ENCODE measurements around the gene TUBB4A.

TUBB4A gene

DNA sequence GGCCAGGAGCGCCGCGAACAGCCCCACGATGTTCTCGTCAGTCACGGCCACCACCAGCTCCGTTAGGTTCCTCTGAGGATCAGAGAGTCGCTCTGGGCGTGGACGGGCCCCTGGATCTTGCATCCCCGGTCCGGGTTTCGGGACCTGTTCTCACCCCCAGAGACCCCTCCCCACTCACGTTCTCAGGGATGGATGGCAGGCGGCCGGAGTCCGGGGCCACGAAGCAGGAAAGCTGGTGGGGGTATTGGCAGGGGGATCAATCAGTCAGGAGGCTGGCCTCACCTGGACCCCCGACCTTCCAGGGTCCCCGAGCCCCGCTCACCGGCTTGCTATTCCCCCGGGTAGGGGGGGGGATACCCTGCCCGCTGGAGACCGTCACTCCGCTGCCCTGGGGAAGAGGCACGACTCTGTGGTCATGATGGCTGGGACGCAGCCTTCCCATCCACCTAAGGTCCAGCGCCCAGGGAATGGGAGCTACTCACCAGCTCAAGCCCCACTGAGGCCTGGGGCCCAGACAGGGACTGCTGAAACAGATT is 25.1 kb downstream of the TUBB4A start:
- in situ Hi-C loops (cut with MboI; ENCODE audit: low pct_unique_long_range_greater_than_20kb, low sequenced_read_pairs): no loop called here
- no peak for DNase-seq

DNA sequence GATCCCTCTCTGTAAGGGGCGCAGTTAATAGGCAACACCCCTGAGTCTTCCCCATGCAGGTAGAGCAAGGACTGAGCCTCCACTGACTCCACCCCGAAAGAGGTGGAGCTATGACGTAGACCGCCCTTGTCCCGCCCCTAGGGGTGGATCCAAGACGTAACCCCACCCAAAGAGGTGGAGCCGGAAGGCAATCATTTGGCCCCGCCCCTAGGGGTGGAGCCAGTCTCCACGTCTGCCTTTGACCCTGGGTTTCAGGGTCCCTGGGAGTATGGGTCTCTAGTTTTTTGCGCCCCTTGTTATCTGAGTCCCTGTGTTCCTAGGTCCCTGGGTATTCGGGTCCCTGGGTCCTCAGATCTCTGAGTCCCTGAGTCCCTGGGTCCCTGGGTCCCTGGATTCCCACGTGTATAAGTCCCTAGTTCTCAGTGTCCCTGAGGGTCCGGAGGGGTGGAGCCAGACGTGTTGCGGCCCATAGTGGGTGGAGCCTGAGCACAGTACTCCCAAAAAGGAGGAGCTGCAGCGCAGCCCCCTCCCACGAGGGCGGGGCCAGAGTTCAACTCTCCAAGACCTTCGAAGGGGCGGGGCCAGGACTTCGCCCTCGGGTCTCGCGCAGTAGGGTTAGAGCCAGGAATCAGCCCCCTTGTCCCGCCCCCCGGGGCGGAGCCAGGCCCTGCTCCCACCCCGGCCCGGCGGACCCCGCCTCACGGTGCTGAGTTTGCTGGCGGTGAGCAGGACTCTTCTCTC is 25.8 kb downstream of the TUBB4A start:
- DNase-seq: no peak
- in situ Hi-C loops (cut with MboI; ENCODE audit: low pct_unique_long_range_greater_than_20kb, low sequenced_read_pairs): no loop called here

DNA sequence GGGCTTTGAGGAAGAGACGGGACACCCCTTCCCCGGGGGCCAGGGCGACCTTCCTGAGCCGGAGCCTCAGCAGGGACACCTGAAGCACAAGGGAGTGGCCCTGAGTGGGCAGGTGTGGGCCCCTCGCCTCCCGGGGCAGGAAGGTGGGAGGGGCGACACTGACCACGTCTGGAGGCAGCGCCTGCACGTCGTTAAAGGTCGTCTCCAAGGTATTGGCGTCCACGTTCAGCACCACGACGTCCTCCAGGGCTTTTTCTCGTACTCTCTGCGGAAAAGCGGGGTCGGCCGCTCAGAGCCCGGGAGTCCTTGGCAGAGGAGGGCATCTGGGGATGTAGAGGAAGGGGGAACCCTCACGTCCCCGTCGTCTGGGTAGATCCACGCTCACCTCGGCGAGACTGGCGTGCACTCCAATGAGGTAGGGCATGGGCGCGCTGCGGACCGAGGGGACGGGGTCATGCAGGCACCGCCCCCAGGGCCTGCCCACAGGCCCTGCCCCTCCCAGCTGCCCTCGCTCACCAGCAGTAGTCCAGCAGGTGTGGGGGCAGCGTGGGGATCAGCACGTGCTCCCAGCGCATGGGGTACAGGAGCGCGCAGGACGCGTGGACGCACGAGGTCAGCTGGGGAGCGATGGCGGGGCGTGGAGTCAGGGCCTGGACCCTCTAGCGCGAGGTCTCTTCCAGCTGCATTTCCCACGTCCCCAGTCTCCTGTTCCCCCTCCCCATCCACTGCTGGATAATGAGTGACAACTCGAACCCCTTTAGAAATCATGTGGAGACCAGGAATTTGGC is 26.6 kb downstream of the TUBB4A start:
- in situ Hi-C loops (cut with MboI; ENCODE audit: low pct_unique_long_range_greater_than_20kb, low sequenced_read_pairs): no loop called here
- no peak for DNase-seq

DNA sequence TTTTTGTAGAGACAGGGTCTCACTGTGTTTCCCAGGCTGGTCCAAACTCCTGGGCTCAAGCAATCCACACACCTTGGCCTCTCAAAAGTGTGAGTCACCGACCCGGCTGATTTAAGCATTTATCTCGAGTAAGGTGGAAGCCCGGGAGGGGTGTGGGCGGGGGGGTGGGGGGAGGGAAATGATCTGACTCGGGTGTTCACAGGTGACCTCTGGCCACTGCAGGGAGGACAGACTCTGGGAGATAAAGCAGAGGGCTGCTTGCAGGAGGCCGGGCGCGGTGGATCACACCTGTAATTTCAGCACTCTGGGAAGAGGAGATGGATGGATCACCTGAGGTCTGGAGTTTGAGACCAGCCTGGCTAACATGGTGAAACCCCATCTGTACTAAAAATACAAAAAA is 28.5 kb downstream of the TUBB4A start:
- DNase-seq: no peak
- in situ Hi-C loops (cut with MboI; ENCODE audit: low pct_unique_long_range_greater_than_20kb, low sequenced_read_pairs): no loop called here

DNA sequence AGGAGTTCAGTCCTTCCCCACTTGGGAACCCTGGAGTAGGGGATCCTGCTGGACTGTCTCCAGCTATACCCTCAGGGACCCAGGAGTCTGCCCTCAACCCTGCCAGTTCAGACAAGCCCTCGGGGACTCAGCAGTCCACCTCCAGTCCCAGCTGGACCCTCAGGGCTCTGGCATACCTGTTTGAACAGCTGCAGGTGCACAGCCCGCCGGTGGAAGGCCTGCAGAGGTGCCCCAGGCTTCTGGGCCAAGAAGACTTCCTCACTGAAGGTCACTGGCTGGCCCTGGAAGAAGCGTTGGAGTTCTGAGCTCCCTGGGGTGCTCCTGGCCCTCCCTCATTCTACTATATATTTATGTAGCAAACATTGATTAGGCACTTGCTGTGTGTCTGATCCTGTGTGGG is 29.4 kb downstream of the TUBB4A start:
- in situ Hi-C loops (cut with MboI; ENCODE audit: low pct_unique_long_range_greater_than_20kb, low sequenced_read_pairs): no loop called here
- no peak for DNase-seq

DNA sequence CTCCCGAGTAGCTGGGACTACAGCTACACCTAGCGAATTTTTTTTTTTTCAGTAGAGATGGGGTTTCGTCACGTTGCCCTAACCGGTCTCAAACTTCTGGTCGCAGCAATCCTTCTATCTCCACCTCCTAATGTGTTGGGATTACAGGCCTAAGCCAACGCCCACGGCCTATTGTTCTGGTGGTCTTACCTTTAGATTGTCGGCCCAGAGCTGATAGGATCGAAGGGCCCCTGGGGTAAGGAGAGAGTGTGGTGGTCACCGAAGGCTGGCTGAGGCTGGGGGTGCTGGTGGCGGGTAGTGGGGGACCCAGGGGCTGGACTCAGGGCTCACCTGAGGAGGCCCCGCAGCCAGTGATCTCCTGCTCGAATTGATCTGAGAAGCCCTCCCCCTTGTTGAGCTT is 31.0 kb downstream of the TUBB4A start:
- in situ Hi-C loops (cut with MboI; ENCODE audit: low pct_unique_long_range_greater_than_20kb, low sequenced_read_pairs): no loop called here
- DNase-seq: no peak

DNA sequence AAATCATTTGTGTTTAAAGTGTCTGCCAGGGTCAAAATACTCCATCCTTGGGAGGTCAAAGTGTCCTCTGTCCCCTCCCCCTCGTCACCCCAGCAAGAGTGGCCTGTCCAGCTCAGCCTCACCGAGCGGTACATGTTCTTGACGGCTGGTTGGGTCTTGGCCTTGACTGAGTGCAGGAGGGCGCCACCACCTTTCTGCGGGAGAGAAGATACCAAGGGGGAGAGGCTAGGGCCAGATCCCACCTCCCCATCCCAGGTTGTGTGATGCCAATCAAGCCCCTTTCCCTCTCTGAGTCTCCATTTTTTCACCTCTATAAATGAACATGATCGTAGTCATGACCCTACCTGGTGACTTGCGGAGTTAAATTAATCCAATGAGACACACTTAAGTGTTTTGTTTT is 31.9 kb downstream of the TUBB4A start:
- in situ Hi-C loops (cut with MboI; ENCODE audit: low pct_unique_long_range_greater_than_20kb, low sequenced_read_pairs): no loop called here
- no peak for DNase-seq

DNA sequence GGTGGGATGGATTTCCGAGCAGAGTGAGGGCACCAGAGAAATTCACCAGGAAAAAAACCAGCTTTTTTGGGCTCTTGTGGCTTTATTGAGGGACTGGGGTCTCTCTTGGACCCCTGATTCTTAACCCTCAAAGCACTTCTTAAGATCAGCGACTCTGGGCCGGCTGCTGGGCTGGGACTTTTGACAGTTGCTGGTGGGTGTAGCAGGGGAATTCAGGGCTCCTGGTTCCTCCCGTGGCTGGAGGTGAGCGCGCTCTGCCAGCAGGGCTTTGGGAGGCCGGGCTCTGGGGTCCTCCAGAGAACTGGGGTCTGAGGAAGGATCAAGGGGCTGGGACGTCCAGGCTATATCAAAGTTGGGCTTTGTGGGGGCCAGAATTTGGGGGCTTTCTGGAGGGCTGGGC is 34.7 kb downstream of the TUBB4A start:
- in situ Hi-C loops (cut with MboI; ENCODE audit: low pct_unique_long_range_greater_than_20kb, low sequenced_read_pairs): no loop called here
- no peak for DNase-seq

DNA sequence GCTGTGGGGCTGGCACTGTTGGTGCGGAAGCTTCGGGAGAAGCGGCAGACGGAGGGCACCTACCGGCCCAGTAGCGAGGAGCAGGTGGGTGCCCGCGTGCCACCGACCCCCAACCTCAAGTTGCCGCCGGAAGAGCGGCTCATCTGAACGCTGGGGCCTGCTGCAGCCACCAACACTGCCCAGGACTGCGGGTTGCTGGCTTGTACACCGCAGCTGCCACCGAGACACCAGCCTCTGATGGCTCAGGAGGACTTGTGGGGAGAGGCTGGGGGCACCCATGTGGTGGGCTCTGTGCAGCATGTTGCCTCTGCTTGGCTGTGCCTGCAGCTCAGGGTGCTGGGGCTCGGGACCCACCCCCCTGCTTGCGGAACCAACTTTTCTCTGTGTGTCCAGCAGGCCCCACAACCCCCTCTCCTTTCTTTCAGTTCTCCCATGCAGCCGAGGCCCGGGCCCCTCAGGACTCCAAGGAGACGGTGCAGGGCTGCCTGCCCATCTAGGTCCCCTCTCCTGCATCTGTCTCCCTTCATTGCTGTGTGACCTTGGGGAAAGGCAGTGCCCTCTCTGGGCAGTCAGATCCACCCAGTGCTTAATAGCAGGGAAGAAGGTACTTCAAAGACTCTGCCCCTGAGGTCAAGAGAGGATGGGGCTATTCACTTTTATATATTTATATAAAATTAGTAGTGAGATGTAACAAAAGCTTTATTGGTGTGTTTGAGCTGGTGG is 35.4 kb downstream of the TUBB4A start:
- in situ Hi-C loops (cut with MboI; ENCODE audit: low pct_unique_long_range_greater_than_20kb, low sequenced_read_pairs): no loop called here
- no peak for DNase-seq

DNA sequence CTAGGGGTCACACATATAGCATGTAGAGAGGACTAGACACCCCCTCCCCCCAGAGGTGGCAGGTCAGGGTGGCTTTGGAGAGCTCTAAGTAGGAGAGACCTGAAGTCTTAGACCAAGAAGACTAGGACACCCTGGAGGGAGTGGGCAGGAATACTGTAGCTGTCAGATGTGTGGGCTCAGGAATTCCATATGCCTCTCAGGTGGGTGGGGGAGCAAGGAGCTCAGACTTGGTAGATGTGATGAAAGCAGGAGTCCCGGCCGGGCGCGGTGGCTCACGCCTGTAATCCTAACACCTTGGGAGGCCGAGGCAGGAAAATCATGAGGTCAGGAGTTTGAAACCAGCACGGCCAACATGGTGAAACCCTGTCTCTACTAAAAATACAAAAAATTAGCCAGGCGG is 36.4 kb downstream of the TUBB4A start:
- in situ Hi-C loops (cut with MboI; ENCODE audit: low pct_unique_long_range_greater_than_20kb, low sequenced_read_pairs): no loop called here
- DNase-seq: no peak

DNA sequence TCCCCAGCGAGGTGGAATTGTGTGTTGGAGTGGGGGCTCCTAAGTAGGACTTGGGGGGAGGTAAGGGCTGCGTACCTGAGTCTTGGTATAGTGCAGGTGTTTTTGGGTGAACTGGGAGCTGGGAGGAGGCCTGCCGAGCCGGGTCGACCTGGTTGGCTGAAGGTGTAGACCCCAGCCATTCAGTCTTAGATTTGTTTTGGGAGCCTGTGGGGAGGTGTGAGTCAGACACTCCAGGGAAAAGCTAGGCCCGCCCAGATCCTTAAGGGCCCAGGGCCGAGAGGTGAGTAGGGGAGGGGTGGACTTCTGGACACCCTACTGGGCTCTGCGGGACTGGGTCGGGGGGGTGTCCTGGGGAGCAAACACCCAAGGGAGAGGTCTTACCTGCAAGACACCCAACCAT is 37.1 kb downstream of the TUBB4A start:
- in situ Hi-C loops (cut with MboI; ENCODE audit: low pct_unique_long_range_greater_than_20kb, low sequenced_read_pairs): no loop called here
- DNase-seq: no peak

DNA sequence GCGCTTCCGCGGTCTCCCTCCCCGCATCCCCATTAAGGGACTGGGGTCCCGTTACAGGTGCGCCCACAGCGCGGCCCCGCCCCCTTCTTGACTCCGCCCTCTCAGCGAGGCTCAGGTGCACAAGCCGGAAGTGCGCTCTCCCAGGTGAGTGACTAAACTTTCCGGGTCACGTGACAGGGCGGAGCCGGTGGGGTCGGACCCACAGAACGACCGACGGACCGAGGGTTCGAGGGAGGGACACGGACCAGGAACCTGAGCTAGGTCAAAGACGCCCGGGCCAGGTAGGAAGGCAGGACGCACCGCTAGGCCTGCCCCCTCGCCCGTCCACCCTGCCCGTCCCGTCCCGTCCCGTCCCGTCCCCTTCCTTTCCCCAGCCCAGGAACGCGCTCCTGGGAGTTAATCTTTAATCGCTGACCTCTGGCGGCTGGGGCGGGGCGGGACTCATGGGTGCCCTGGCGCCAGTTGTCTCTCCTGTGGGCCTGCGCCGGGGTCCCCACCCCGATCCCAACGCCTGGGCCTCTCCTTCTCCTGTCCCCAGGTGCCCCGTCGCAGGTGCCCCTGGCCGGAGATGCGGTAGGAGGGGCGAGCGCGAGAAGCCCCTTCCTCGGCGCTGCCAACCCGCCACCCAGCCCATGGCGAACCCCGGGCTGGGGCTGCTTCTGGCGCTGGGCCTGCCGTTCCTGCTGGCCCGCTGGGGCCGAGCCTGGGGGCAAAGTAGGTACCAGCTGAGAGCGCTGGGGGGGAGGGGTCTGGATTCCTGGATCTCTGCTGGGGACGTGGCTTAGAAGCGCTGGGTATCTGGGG is 37.8 kb downstream of the TUBB4A start, which contains the start of gene CRB3:
Gene CRB3, plus strand, starts transcription at position 202 of the 804 bp plus-strand sequence. Its CDS starts 431 bp downstream, at position 633.
- in situ Hi-C loops (cut with MboI; ENCODE audit: low pct_unique_long_range_greater_than_20kb, low sequenced_read_pairs): no loop called here
- no peak for DNase-seq

DNA sequence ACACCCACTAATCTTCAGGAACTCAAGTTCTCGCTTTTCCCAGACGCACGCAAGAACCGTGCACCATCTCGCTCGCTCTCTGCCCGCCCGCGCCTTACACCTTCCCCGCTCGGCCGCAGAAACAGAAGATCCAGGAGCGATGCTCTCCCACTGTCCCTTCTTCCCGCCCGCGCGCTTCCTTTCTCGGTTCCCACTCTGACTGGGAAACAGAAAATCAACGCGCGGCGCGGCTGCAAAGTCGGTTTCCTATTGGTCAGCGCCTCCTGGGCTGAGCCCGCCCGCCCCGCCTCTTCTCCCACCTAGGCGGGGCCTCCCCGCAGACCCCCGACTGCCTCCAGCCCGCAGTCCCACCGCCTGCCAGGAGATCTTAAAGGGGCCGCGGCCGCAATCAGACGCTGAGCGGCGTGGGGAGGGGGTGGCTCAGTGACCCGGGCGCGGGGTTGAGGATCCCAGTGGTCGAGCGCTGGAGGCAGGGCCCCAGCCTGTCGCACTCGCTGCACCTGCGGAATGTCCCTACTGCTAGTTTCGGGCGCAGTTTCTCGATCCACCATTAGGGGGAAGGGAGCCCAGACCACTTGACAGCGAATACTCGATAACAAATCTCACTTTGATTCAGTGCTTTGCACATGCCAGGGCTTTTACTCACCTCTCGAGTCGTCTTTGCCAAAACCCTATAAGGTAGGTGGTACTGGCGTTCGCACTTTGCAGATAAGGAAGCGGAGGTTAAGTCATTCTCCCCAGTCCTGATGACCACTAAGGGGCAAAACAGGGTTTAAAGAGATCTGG is 41.8 kb downstream of the TUBB4A start:
- in situ Hi-C loops (cut with MboI; ENCODE audit: low pct_unique_long_range_greater_than_20kb, low sequenced_read_pairs): no loop called here
- peak; percentile 99 for DNase-seq

DNA sequence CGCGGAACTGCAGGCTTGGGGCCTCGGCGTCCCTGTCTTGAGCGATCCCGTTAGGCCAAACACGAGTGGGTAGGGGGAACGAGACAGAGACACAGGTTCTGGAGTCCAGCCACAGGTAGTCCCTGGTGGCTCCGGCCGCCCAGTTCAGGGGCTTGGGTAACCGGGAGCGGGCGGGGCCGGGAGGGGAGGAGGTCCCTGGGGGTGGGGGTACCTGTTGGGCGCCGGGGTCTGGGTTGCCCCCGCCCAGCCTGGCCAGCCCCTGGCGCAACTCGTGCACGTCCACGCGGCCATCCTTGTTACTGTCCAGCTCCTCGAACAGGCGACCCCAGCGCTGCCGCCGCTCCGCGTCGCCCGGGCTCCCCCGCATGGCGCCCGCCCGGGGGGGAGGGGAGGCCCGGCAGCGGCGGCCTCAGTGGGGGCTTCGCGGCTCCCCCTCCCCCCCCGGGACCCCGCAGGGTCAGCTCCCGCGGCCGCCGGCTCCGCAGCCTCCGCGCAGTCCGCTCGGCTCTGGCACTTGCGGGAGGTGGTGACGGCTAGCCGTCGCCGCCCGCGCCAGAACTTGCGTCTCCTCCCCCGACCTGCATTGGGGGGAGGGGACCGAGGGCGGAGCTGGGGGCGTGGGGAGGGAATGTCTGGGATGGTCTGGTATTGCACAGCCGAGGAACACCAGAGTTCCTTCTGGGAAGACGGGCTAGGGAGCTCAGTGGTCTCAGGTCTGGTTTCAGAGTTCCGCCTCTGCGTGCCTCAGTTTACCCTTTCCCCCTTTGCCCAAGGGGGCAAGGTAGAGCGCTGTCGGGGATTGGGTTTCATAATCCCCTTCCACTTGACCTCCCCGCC is 42.6 kb downstream of the TUBB4A start, which contains the start of gene SLC25A23:
Gene SLC25A23, minus strand, starts transcription at position 531 of the 837 bp plus-strand sequence. Its CDS starts 164 bp downstream, at position 367.
- DNase-seq: no peak
- in situ Hi-C loops (cut with MboI; ENCODE audit: low pct_unique_long_range_greater_than_20kb, low sequenced_read_pairs): no loop called here

DNA sequence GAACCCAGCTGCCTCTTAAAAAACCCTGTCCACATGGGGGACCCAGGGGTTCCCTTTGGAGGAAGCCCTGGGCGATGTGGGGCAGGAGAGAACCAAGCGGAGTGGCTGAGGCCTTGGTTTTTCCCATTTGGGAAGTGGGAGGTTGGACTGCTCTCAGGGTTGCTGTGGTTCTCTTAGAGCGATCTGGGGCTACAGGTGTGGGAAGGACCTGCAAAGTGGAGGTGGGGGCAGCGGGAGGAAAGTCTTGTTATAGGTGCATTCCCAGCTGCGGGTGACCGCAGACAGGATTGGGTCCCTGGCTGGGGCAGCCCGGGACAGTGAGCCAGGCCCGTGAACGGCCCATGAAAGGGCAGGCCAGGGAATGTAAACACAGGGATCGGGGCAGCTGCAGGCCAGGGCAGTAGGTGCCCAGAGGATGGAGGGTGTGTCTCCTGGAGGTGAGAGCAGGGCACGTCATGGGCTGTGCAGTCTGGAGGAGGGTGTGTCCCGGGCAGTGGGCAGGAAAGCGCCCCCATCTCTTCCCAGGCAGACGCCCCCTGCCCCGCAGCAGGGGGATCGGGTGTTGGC is 43.3 kb downstream of the TUBB4A start:
- no peak for DNase-seq
- in situ Hi-C loops (cut with MboI; ENCODE audit: low pct_unique_long_range_greater_than_20kb, low sequenced_read_pairs): no loop called here

DNA sequence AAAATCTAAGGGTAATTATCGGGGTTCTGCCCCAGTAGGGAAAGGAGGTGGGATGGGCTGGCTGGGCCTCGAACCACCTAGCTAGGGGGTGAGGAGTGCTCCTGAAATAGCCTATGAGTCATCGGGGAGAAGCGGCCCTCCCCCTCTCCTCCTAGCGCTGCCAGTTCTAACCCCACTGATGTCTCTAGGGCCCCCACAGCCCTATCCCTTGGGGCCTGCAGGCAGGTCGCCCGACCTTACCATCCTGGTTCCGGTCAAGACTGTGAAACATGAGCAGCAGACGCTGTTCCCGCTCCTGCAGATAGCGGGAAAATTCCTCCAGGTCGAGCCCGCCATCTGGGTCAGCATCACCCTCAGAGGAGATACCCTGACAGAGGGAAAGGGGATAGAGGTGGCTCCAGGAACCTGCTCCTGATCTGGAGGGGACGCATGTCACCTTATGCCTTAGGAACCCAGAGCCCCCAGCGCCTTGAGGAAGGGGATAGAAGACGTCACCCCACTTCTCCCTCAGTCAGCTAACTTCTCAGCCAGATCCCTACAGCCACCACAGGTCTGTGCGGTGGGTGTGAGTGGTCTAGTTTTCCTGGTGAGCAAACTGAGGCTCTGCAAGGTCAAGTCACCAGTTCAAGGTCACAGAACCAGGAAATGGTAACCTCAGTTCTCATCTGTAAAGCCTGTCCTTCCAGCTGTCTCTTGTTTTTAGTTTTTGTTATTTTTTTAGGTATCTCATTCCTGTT is 44.0 kb downstream of the TUBB4A start:
- no peak for DNase-seq

More for the DNA sequence above, 44.0 kb downstream of the TUBB4A start:
- in situ Hi-C loops (cut with MboI; ENCODE audit: low pct_unique_long_range_greater_than_20kb, low sequenced_read_pairs): no loop called here

Data from KBM-7 (cell line).